Tongue (tissue), 3 donors: Measurements from ENCODE around the gene CHL1. TPM values are rescaled to one million over a fixed set of nuclear protein-coding genes. Genes with fewer than 3 reads are reported as not detected.

Source experiments
- DNase-seq: peaks from one replicate; pipeline ENCODE4 v3.0.0-alpha.2; 2015
- small RNA-seq: library from RNA; depleted of rRNA; stranded (forward); fragments of <200 nt; gene quantifications from one replicate; pipeline ENCODE3, GENCODE V24; 2014; ENCODE audit warnings: low replicate concordance
- total RNA-seq: library from RNA; depleted of rRNA; stranded (reverse); fragments of >200 nt; gene quantifications from one replicate; pipeline ENCODE4 v1.2.3, GENCODE V29; 2014

Gene CHL1
- total RNA-seq, 1 donor from 2014 or later: 69.0 TPM

DNA sequence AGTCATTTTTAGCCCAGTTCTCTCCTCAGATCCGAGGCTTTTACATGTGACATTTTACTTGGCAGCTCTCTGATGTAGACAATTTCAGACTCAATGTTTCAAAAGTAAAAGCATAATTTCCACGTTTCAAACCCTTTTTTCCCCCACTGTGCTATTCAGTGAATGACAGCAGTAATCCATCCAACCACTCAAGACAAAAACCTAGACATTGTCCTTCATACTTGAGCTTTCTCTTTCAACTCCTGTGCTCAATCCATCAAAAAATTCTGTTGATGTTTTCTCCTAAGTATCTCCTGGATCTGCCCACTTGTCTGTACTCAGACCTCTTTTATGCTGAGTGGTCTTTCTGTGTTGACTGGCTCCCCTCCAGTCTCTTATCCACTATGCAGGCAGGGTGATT lies 214.7 kb downstream of the CHL1 start:
- DNase-seq: no peak

DNA sequence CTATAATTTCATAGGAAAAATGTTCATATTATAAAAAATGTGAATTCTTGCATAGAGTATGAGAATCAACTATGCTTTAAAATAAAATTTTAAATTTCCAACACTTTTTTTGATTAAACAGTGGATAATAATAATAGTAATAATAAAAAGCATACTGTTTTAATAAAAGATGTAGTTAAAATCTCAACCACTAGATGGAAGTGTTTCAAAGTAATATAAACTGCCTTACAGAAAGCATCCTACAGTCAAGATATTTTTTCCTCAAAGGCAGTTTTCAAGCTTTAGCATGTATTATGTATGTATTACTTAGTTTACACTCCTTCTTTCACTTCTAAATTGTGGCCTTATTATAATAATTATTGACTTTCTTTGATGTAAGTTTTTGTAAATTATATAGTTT lies 217.5 kb downstream of the CHL1 start:
- DNase-seq: peak; percentile 32

DNA sequence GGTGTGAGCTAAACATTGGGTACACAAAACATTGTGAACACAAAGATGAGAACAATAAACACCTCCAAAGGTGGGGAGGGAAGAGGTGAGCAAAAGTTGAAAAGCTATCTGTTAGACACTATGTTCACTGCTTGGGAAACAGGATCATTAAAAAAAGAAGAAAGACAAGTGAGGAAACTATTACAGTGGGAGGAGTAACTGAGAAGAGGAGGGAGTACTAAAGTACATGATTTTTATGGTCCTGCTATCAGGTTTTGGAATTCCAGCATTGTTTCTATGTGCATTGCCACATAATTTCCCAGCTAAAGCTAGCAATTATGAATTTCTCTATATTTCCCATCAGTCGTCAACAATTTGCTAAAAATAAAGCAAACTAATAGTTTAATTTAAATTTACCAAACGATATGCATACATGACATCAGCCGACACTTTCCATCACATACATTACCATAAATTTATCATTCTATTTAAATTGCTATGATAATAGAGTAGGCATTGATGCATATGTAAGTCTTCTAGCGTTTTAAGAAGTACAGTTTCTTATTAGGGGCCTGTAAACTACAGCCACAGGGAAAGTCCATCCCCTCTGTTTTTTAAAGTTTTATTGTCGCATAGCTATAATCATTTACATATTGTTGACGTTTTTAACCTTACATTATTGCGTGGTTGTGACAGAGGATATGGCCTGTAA lies 221.8 kb downstream of the CHL1 start:
- no peak for DNase-seq

DNA sequence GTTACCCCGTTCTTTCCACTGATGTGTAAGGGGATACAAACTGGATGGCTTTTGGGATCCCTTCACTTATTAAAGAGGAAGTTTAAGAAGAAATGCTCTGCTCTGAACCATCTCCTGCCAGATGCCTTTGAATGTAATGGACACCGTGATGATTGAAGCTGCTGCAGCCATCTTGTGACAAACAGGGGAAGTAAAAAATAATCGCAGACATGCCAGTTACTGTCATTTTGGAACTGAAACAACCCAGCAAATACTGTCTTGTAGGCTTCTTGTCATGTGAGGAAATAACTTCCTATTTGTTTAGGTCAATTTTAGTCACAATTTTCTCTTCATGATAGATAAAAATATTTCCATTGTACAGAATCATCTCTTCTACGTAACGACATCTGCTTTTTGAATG lies 224.0 kb downstream of the CHL1 start:
- no peak for DNase-seq

DNA sequence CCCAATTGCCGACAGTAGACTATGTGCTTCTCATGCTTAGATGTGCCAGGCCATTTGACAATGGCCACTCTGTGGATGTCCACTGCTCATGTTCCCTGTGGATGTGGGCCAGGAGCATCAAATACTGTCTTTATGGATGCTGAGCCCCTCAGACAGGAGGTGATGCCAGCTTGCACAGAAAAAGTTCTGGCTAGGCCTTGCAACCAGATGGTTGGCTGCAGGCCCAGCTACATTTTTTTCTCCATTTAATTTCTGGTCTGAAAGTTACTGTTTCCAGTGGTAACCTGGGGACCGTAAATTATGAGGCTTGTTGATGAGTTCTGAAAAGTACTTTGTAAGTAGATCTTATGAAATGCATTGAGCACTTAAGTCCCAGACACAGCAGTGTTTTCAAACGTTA lies 228.5 kb downstream of the CHL1 start:
- DNase-seq: peak; percentile 38

DNA sequence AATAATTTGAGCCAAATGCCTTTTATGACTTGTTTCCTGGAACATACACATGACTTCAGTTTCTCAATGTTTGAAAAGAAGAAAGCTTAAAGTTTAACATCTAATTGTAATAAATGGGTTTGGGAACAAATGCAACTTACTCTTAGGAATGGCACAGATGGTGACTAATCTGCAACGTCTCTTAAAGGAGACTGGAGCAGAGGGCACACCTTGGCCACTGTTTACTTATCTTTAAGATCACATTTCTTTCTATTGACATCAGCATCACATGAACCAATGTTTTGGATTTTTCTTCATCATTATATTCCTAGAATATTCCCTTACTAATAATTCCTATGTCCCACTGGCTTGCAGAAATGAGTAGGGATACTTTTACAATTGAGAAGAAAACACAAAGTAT lies 229.5 kb downstream of the CHL1 start:
- no peak for DNase-seq

GRCh38 chr3:427128-427527 lies 230.6 kb downstream of the CHL1 start:
- no peak for DNase-seq

DNA sequence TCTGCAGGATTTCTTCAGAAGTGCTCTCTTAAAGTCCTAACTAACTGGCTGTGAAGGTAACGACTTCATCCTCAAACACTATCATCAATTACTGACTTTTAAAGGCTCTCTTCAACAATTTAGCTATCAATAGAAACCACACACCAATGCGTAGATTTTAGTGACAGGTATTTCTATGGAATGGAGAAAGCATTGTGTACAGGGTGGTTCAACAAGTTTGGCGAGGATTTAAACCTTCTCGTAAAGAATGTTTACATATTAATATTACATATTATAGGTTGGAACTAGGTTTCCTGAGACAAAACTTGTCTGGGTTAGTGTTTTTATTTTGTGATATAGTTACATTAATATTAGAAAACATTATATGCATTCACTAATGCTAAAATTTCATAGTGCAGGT lies 233.6 kb downstream of the CHL1 start:
- peak; percentile 38 for DNase-seq

DNA sequence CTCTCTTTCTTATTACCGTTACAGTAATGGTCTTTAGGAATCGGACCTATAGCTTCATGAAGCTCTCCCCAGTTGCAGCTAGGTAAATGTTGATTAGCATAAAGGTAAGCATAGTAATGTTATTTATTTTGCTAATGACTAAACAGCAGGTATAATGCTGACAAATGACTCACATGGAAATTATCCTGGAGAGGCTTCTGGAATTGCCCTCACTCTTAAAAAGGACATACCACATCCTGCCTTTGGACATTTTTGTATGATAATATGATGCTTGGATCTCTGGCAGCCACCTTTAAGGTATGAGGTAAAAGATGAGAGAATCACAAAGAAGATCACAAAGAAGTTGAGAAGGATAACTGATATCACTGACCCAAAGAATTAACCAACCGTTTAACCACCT lies 238.6 kb downstream of the CHL1 start:
- DNase-seq: no peak

GRCh38 chr3:436053-436452 lies 239.5 kb downstream of the CHL1 start:
- DNase-seq: peak; percentile 20

GRCh38 chr3:440826-441225 lies 244.3 kb downstream of the CHL1 start:
- no peak for DNase-seq

DNA sequence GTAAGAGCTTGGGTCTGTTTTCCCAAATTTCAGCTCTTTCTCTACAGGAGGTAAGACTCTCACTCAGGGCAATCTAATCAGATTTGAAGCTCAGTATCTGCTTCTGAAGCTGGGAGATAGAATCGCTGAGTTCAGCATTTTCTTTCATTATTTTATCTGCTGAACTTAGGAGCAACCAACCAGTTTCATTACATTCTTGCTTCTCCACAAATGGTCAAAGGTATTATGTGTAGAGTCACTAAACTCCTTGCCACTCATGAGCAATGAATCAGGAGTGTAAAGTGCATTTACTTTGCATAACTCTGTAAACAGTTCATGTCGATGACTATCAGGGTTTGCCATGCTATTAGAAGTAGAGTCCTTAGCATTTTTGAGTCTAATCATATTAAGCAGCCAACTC lies 249.4 kb downstream of the CHL1 start:
- no peak for DNase-seq

DNA sequence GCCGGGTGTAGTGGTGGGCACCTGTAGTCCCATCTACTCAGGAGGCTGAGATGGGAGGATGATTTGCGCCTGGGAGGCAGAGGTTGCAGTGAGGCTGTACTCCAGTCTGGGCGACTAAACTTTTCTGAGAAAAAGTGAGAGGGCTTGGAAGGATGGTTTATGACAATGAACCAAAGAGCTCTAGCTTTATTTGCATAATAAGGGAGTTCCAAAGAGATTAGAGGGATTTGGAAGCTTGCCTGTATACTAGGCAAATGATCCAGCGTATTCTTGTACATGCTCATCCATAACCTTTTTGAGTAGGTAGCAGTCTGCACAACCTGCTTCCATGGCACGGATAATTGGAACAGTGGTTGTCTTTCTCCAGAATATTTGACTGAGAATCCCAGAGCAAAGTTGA lies 251.1 kb downstream of the CHL1 start:
- DNase-seq: no peak

DNA sequence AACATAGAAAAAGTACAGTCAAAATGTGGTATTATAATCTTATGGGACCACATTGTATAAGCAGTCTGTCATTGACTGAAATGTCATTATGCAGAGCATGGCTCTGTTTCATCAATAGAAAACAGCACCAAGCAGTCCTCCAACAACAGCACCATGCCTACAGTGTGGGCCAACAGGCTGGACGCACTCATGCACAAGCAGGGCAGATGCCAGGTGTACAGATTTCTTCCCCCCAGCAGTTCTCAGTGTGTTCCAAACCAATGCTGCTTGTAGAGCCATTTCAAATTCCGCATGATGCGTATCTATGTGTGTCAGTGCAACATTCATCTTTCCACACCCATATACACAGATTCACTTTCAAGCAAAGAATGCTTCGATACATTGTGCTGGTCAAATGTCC lies 253.1 kb downstream of the CHL1 start:
- DNase-seq: no peak

DNA sequence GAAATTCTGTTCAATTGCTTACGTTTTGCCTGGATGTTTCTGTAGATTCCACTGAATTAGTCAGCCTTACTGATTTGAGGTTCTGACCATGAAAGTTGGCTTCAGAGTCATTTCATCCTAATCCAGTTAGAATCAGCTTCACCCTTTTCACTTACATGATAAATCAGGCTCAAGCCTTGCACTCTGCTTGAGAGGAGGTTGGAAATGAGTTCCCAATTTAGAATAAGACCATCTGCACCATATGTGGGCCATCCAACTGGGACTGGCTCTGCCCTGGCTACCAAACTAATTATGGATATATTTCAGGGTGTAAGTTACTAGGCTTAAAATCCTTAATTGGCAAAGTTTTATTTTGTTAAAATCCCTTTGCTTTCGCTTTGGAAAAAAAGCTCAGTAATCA lies 255.7 kb downstream of the CHL1 start:
- DNase-seq: no peak

DNA sequence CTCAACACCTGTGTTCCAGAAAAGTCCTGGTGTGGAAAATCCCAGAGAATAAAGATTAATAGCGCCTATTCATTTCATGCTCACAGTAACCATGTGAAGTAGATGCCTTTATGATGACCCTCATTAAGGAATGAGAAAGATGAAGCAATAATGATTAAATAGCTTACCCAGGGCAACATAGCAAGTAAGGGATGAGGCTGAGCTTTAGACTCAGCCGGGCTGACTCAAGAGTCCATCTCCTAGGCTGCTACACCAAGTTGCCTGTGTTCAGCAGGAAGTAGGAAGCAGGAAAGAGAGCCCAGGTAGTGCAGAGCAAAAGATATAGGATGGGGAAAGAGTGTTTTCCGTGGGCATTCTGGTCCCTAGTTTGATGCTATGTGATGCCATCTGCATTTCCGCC lies 256.5 kb downstream of the CHL1 start:
- no peak for DNase-seq

GRCh38 chr3:454986-455385 lies 258.4 kb downstream of the CHL1 start:
- no peak for DNase-seq

DNA sequence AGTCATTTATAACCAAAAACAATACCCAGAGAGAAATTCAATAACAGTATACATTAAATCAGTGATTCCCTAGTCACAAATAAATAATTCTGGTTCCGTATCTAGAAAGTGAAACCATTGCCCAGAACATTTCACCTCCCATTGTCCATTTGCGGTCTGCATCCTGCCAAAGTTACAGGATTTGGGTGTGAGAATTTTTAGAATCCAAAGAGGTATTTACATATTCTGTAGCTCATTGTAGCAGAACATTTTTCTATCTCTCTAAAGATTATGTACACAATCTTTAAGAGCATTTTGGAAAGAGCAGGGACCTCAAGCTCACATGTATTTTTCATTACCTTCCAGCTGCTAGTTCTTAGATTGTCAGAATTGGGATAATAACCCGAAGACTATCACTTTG lies 261.6 kb downstream of the CHL1 start:
- DNase-seq: no peak

DNA sequence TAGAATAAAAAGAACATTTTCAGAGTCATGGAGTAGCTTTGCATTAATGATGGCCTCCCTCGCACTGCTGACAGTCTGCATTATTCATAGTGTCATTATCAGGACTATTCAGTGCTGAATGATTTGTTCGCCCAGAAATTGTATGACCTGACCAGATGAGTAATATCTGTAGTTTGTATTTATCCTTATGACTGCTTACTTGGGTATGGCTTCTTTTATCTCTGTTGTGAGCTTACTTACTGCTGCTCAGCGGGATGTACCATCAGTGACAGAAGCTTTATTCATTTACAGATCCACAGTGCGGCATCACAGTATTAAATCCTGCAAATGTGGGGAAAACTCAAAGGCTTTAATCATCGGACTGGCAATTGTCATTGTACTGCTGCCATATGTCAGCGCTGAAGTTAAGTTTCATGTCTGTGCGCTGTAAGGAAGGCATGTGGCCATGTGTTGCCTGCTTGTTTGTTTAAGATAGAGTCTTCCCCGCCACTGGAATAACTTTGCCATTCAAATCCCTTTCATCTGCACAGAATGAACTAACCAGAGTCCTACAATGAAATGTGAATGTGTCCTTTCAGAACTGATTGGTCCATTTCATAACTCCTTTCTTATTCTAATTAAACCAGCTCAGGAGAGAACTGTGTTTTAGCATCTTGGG lies 262.2 kb downstream of the CHL1 start:
- DNase-seq: no peak

Small RNA genes within 50 kb of the gene (small RNA-seq; reads per million reads assigned to genes)
- gene RNU6-1194P: not detected
